PFSK-1 (cell line): ENCODE results near the gene SLC25A24.

Source experiments
- FOXP2 ChIP-seq: optimal IDR thresholded peaks from 2 replicates; pipeline ENCODE3; 2011; ENCODE audit warnings: borderline replicate concordance, control low read depth, inconsistent platforms; ENCODE audit not compliant: insufficient read depth; ENCODE audit errors: extremely low read length, extremely low read depth
- POLR2AphosphoS5 ChIP-seq: IDR thresholded peaks from 2 replicates; pipeline ENCODE4 v1.6.1; 2012; ENCODE audit warnings: low read depth, mild to moderate bottlenecking, control low read depth, low read length, moderate library complexity
- REST ChIP-seq, 2 experiments: IDR thresholded peaks; 2 replicates each; pipeline versions ENCODE4 v1.6.1 to v1.8.0; 2011 to 2012; ENCODE audit warnings: low read depth in 2 of 2, low read length in 2 of 2, control low read depth in 1 of 2, inconsistent platforms in 1 of 2, mild to moderate bottlenecking in 1 of 2, moderate library complexity in 1 of 2; ENCODE audit not compliant: insufficient read depth in 1 of 2
- SIN3A ChIP-seq: IDR thresholded peaks from 2 replicates; pipeline ENCODE4 v1.6.1; 2012; ENCODE audit warnings: mild to moderate bottlenecking, low read length, moderate library complexity, borderline replicate concordance; ENCODE audit not compliant: insufficient read depth
- TAF1 ChIP-seq: IDR thresholded peaks from 2 replicates; pipeline ENCODE4 v1.6.1; 2012; ENCODE audit warnings: low read length, control low read depth, borderline replicate concordance; ENCODE audit not compliant: insufficient read depth

- TF ChIP-seq REST (IDR thresholded peaks at IDR 0.05; ENCODE audit: insufficient read depth in 1 of 2, low read depth in 2 of 2, low read length in 2 of 2), result no peak
- TF ChIP-seq POLR2AphosphoS5, result no peak
- no peak for TF ChIP-seq TAF1
- no peak for TF ChIP-seq SIN3A
- no peak for TF ChIP-seq FOXP2
Measured at GRCh38 chr1:108124622-108125311, 75.4 kb downstream of the SLC25A24 start.
